Ovary (tissue), 3 donors: ENCODE results near the gene RBP7.
"Not testable (repeated sequence)": the region's sequence is repeated elsewhere in the genome, so short reads cannot be mapped to it uniquely, and the experiment has no call there.

Experiments
- CTCF ChIP-seq, 3 donors: fragments of 450-650 bp in 2 of 3; fragments of 200-600 bp in 1 of 3; IDR thresholded peaks; one replicate each; pipeline versions ENCODE4 v1.5.1 to v1.8.0; 2016 to 2022; ENCODE audit warnings: antibody characterized with exemption in 3 of 3, mild to moderate bottlenecking in 1 of 3
- POLR2A ChIP-seq: fragments of 450-650 bp; IDR thresholded peaks from one replicate; pipeline ENCODE4 v1.6.1; 2017; ENCODE audit warnings: antibody characterized with exemption, mild to moderate bottlenecking, moderate library complexity
- donor health status: DM: no; HTN: no; CAD: no.

DNA sequence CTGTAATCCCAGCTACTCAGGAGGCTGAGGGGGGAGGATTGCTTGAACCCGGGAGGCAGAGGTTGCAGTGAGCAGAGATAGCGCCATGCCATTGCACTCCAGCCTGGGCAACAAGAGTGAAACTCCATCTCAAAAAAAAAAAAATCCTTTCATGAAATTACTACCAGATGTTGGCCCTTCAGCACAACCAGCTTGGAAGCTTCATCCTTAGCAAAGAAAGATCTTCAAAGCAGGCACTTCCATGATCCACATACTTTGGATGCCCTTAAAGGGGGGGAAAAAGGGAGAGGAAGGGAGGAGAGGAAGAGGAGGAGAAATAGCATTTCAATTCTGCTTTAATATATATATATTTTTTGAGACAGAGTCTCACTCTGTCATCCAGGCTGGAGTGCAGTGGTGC, 23.6 kb downstream of the RBP7 start:
- not testable (repeated sequence) for TF ChIP-seq POLR2A; CTCF (IDR thresholded peaks at IDR 0.05)
